ENCODE measurements around the gene NMT2.

- TF ChIP-seq CTCF (IDR thresholded peaks at IDR 0.05; ENCODE audit: low read length): no peak
- no peak for TF ChIP-seq EZH2phosphoT487 (IDR thresholded peaks at IDR 0.05; ENCODE audit: low read length)
These were observed 45.7 kb upstream of the NMT2 start for GRCh38 chr10:15214237-15214636.

All from MM.1S (cell line).